ENCODE results near the gene AMMECR1L.

The AMMECR1L gene

GRCh38 chr2:127887776-127888130 lies 2.0 kb upstream of the AMMECR1L start:
- peak; percentile 41 for DNase-seq

- DNase-seq, result peak; percentile 44
Measured at GRCh38 chr2:127887082-127887775, 1.5 kb upstream of the AMMECR1L start.

GRCh38 chr2:127886593-127886935 lies 808 bp upstream of the AMMECR1L start:
- peak; percentile 85 for DNase-seq

GRCh38 chr2:127884861-127885740 lies 655 bp downstream of the AMMECR1L start:
- DNase-seq, result peak; percentile 46

- DNase-seq, result no peak
Measured at GRCh38 chr2:127884436-127884835, 1.3 kb downstream of the AMMECR1L start.

GRCh38 chr2:127879899-127880298 lies 5.9 kb downstream of the AMMECR1L start:
- no peak for DNase-seq

- DNase-seq, result no peak
Measured at GRCh38 chr2:127877626-127878025, 8.1 kb downstream of the AMMECR1L start.

GRCh38 chr2:127877136-127877535 lies 8.6 kb downstream of the AMMECR1L start:
- DNase-seq, result no peak

GRCh38 chr2:127874378-127875269 lies 11.1 kb downstream of the AMMECR1L start:
- no peak for DNase-seq

GRCh38 chr2:127873707-127874303 lies 12.0 kb downstream of the AMMECR1L start:
- no peak for DNase-seq

- no peak for DNase-seq
Measured at GRCh38 chr2:127872354-127872753, 13.4 kb downstream of the AMMECR1L start.

- DNase-seq, result no peak
Measured at GRCh38 chr2:127865926-127866325, 19.8 kb downstream of the AMMECR1L start.

- no peak for DNase-seq
Measured at GRCh38 chr2:127864877-127865276, 20.9 kb downstream of the AMMECR1L start.

- no peak for DNase-seq
Measured at GRCh38 chr2:127862228-127862627, 23.5 kb downstream of the AMMECR1L start.

- DNase-seq, result peak; percentile 15
Measured at GRCh38 chr2:127860130-127860529, 25.6 kb downstream of the AMMECR1L start.

GRCh38 chr2:127859712-127860085 lies 26.1 kb downstream of the AMMECR1L start:
- peak; percentile 41 for DNase-seq

GRCh38 chr2:127857265-127857808 lies 28.4 kb downstream of the AMMECR1L start:
- no peak for DNase-seq

GRCh38 chr2:127853671-127854070 lies 32.1 kb downstream of the AMMECR1L start:
- no peak for DNase-seq

GRCh38 chr2:127852388-127852787 lies 33.4 kb downstream of the AMMECR1L start:
- no peak for DNase-seq

- no peak for DNase-seq
Measured at GRCh38 chr2:127847931-127848330, 37.8 kb downstream of the AMMECR1L start.

- DNase-seq, result no peak
Measured at GRCh38 chr2:127844973-127845372, 40.8 kb downstream of the AMMECR1L start.

- DNase-seq, result no peak
Measured at GRCh38 chr2:127843677-127844076, 42.1 kb downstream of the AMMECR1L start.
